Measurements from ENCODE around the gene USP25.

USP25 gene

DNA sequence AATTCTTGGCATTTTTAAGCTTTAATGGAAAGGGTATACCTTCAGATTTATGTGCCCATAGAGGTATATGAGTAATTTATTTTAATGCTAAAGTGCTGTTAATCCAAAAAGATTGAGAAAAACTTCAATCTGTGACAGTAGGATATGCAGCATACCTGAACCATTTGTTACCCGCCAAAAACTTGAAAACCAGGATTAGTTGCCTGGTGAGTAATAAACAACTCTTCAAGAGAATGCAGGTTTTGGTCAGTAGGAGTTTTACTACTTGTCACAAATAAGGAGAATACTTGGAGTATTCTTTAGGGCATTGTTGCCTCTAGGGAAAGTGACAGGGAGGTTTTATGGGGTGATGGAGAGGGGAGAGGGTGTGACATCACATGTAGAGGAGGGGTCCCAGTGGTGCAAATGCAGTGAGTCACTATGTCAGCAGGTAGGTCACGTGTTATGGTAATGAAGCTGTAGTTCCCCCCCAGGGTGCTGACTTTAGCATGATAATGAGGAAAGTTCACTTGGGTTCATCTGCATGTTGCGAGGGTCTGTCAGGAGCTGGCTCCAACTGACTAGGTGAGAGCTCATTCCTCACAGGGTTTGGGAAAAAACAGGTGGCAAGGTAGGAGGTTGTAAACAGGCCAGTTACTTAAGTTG is 23.1 kb downstream of the USP25 start:
- no peak for DNase-seq (ENCODE audit: low read depth in 1 of 2, low spot score in 1 of 2)
- no peak overlapping the region for H3K4me3 ChIP-seq (replicated peaks; ENCODE audit: insufficient read depth, low read length)
- no peak for TF ChIP-seq POLR2AphosphoS5 (IDR thresholded peaks at IDR 0.05; ENCODE audit: low read depth)
- TF ChIP-seq REST (IDR thresholded peaks at IDR 0.05; ENCODE audit: insufficient replicate concordance, low read depth), result no peak
- TF ChIP-seq SPI1 (IDR thresholded peaks at IDR 0.05; ENCODE audit: borderline replicate concordance, low read depth), result no peak
- TF ChIP-seq, protein P1, sequence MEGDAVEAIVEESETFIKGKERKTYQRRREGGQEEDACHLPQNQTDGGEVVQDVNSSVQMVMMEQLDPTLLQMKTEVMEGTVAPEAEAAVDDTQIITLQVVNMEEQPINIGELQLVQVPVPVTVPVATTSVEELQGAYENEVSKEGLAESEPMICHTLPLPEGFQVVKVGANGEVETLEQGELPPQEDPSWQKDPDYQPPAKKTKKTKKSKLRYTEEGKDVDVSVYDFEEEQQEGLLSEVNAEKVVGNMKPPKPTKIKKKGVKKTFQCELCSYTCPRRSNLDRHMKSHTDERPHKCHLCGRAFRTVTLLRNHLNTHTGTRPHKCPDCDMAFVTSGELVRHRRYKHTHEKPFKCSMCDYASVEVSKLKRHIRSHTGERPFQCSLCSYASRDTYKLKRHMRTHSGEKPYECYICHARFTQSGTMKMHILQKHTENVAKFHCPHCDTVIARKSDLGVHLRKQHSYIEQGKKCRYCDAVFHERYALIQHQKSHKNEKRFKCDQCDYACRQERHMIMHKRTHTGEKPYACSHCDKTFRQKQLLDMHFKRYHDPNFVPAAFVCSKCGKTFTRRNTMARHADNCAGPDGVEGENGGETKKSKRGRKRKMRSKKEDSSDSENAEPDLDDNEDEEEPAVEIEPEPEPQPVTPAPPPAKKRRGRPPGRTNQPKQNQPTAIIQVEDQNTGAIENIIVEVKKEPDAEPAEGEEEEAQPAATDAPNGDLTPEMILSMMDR (IDR thresholded peaks at IDR 0.05; ENCODE audit: insufficient read depth, low read length), result no peak
- no peak for TF ChIP-seq GABPA (IDR thresholded peaks at IDR 0.05; ENCODE audit: low read depth)
- H3K27ac ChIP-seq (replicated peaks), result no peak overlapping the region
- no peaks in the 10 kb centered on the region for H3K27me3 ChIP-seq (ENCODE audit: insufficient read depth, poor library complexity, severe bottlenecking)

GRCh38 chr21:15753741-15754140 is 24.0 kb downstream of the USP25 start:
- no peak overlapping the region for H3K27ac ChIP-seq (replicated peaks)

DNA sequence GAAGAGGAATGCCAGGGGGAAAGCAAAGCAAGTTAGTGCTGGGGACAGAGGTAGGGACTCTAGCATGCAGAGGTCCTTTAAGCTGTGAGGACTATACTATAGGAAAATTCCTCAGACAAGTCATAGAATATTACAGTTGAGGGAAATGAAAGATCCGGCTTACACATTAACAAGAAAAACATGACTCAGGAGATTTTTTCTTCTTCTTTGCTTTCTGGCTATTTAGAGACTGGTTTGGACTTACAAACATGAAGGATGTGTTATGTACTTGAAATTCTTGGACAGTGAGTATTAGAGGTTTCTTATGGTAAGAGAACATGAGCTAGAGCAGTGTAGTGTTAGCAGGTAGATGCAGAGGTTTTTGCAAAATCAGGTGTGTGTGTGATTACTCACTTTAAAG is 24.9 kb downstream of the USP25 start:
- DNase-seq (ENCODE audit: low read depth in 1 of 2, low spot score in 1 of 2), result no peak
- Histone ChIP-seq H3K4me3 (replicated peaks; ENCODE audit: insufficient read depth, low read length) (no peak overlapping the region), H3K27ac (replicated peaks) (no peak overlapping the region), H3K27me3 (ENCODE audit: insufficient read depth, poor library complexity, severe bottlenecking) (no peaks in the 10 kb centered on the region)
- TF ChIP-seq GABPA (IDR thresholded peaks at IDR 0.05; ENCODE audit: low read depth), result no peak
- TF ChIP-seq, protein P1 (IDR thresholded peaks at IDR 0.05; ENCODE audit: insufficient read depth, low read length), result no peak
- no peak for TF ChIP-seq SPI1 (IDR thresholded peaks at IDR 0.05; ENCODE audit: borderline replicate concordance, low read depth)
- no peak for TF ChIP-seq REST (IDR thresholded peaks at IDR 0.05; ENCODE audit: insufficient replicate concordance, low read depth)
- TF ChIP-seq POLR2AphosphoS5 (IDR thresholded peaks at IDR 0.05; ENCODE audit: low read depth), result no peak

More at GRCh38 chr21:15753741-15754140, 24.0 kb downstream of the USP25 start:
- H3K4me3 ChIP-seq (replicated peaks; ENCODE audit: insufficient read depth, low read length), result no peak overlapping the region
- DNase-seq (ENCODE audit: low read depth in 1 of 2, low spot score in 1 of 2), result no peak
- H3K27me3 ChIP-seq (ENCODE audit: insufficient read depth, poor library complexity, severe bottlenecking), result no peaks in the 10 kb centered on the region
- TF ChIP-seq POLR2AphosphoS5 (IDR thresholded peaks at IDR 0.05; ENCODE audit: low read depth) (no peak), SPI1 (IDR thresholded peaks at IDR 0.05; ENCODE audit: borderline replicate concordance, low read depth) (no peak), REST (IDR thresholded peaks at IDR 0.05; ENCODE audit: insufficient replicate concordance, low read depth) (no peak), GABPA (IDR thresholded peaks at IDR 0.05; ENCODE audit: low read depth) (no peak)
- TF ChIP-seq, protein P1 (IDR thresholded peaks at IDR 0.05; ENCODE audit: insufficient read depth, low read length), result no peak
